ENCODE results near the gene ALG2.

Gene ALG2

DNA sequence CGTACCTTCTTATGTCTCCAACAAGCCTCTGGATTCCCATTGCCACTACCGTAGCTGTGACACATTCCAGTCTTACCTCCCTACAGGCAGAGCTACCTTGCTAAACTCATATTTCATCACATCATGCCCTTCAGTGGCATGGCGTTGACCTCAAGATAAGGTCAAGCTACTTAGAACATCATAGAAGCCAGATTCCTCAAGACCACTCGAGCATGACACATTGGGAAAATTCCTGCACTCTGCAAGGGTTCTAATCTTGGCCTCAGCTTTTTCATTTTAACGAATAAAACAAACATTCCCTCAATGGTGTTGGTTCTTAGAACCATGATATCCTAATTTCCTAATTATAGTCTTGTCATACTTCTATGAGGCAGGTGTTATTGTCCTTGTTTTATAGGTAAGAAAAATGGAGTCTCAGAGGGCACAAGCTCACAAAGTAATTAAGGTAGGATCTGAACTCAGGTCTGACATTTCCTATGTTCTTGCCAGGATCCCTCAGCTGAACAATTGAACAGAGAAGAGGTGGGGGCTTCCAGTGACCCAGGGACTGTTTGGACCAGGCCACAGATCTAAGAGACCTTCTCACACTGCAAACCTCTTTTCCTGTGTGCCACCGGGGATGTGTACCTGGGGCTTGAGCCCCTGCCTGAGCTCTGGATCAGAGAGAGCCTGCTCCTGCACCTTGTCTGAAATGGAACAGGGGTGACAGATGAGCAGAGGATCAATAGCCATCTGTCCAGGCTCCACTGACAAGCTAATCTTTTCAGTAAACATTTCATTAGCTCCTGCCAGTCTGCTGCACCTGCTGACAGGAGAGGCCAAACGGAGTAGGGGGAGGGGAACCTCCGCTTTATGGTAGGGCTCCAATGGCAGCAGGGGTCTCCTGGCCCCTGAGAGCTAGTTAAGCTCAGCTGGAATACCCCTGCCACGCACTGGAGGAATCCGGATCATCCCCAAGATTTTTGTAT is 49.3 kb downstream of the ALG2 start:
- no peak for DNase-seq (ENCODE audit: low spot score)

GRCh38 chr9:99171225-99172123 is 50.3 kb downstream of the ALG2 start:
- DNase-seq (ENCODE audit: low spot score): no peak

- DNase-seq (ENCODE audit: low spot score): no peak
Measured at GRCh38 chr9:99169982-99170761, 51.6 kb downstream of the ALG2 start.

- DNase-seq (ENCODE audit: low spot score): no peak
Measured at GRCh38 chr9:99169086-99169485, 52.7 kb downstream of the ALG2 start.

GRCh38 chr9:99167694-99168093 is 54.0 kb downstream of the ALG2 start:
- no peak for DNase-seq (ENCODE audit: low spot score)

DNA sequence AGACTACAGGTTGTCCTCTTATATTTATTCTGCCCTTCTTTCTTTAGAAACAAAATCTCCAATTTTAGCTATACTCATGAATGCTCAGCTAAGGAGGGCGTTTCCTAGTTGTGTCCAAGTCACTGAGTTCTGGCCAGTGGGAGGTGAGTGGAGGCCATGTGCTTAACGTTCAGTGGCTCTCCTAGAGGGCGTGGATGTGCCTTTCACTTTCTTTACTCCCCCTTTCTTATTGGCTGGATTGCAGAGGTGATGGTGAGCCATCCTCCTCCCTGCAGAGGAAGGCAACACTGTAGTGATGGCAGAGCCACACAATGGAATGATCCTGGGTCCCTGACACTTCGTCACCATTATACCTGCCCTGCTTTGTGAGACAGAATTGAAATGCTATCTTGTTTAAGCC is 54.6 kb downstream of the ALG2 start:
- DNase-seq (ENCODE audit: low spot score): no peak
